CD1c-positive myeloid dendritic cell (primary cell): ENCODE results near the gene NEAT1.
A peak's percentile ranks its signal among the peaks of the same experiment; 100 is the strongest.

Experiments used
- DNase-seq: peaks from one replicate; pipeline ENCODE4 v3.0.0-alpha.2; 2016; ENCODE audit errors: extremely low spot score

Gene NEAT1

GRCh38 chr11:65479184-65480145 is 56.9 kb downstream of the NEAT1 start:
- DNase-seq: no peak

DNA sequence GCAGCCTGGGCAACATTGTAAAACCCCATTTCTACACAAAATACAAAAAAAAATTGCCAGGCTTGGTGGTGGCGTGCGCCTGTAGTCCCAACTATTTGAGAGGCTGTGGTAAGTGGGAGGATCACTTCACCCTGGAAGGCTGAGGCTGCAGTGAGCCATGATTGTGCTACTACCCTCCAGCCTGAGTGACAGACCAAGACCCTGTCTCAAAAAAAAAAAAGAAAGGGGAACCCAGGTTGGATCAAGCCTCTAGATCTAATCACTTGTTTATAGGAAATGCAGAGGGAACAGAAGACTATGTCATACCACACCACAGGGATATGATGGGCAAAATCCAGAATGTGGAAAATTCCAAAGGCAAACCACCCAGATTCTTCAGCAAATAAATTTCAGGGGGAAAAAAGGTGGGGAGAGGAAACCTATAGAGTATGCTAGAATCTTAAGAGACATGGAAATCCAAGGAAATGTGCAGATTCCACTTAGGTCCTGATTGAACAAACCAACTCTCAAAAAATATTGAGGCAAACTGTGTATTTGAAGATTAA is 59.8 kb downstream of the NEAT1 start:
- no peak for DNase-seq

DNA sequence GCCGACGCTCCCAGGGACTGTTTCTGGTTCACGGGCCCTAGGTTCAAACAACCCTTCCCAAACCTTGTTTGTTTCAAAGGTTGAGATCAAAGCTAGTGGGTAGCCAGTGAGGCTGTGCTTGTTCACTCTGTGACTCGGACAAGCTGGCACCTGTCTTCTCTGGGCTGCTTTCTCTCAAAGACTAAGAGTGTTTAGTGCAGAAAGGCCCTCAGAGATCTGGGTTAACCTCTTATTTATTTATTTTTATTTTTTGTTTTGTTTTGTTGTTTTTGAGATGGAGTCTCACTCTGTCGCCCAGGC is 63.3 kb downstream of the NEAT1 start:
- no peak for DNase-seq

GRCh38 chr11:65486570-65487466 is 64.2 kb downstream of the NEAT1 start:
- DNase-seq: no peak

DNA sequence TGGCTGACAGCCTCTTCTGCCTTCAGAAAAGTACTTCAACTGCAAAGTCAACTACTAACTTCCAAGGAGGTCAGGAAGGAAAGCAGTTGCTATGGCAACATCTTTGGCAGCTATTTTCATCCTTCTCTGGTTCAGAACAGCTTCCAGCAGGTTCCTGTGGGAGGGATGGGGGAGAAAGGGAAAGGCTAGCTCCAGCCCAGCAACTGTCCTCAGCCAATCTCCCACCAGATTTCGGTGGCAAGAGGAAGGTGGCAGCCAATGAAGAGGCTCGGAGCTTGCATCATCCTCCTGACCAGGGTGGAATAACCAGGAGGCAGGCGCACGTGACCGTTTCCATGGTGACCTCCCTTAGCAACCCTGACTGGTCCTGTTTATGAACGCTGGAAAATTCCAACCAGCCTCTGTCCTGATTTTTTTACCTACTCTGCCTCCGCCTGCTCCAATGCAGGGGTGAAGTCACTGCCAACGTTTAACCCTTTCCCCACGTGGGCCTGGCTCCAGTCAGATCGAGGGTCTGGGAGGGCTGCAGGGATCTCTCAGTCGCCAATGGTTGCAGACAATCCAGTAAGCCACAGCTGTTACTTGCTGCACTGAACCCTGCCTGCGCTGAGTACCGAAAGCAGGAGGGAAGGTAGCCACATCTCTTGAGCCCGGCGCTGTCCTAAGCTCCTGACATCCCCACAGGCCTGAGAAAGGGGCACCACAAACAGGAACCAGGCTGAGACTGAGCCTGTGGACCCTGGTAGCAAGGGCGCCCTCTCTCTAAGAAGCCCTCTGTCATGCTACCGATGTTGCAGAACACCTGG is 65.1 kb downstream of the NEAT1 start:
- peak; percentile 98 for DNase-seq

GRCh38 chr11:65488273-65489034 is 65.9 kb downstream of the NEAT1 start:
- peak; percentile 58 for DNase-seq

- no peak for DNase-seq
Measured at GRCh38 chr11:65489035-65489705, 66.6 kb downstream of the NEAT1 start.

DNA sequence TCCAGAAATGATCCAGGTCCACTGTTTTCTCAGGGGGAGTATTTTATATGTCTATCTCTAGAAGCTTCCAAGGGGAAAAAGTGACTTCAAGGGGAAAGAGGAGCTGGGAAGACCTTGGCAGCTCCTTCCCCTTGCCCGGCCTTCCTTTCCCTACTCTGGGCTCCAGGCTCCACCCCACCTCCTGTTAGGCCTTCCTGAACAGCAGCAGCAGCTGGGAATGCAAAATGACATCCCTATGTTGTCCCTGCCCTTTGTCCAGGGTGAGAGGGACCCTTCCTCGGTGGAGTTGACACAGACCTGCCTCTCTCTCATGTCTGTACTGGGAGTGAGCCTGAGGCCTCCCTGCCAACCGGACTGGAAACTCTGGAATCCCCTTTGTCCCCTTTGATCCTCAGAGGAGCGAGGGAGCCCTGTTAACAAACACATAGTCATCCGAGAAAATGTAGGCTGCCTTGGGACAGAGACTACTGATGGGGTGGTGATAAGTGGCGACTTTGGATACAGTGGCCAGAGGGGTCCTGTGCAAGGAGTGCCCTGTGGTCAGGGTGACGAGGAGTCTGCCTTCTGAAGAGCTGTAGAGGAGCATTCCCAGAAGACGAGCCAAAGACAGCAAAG is 67.2 kb downstream of the NEAT1 start:
- no peak for DNase-seq

DNA sequence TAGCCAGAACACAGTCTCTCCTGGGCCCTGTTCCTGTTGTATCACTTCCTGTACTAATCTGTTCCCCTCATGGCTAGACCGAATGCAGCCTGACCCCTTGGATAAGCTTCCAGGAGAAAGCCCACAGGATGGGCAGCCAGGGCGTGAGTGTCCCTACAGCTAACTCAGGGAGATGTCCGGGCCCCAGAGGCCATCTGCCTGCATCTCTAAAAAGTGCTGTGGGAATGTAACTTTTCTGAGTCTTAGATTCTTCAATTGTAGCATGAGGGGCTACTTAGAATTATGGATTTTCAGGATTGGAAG is 68.5 kb downstream of the NEAT1 start:
- no peak for DNase-seq

- DNase-seq: peak; percentile 74
Measured at GRCh38 chr11:65491614-65492386, 69.2 kb downstream of the NEAT1 start.

GRCh38 chr11:65492387-65492636 is 69.7 kb downstream of the NEAT1 start:
- no peak for DNase-seq

GRCh38 chr11:65492637-65493366 is 70.2 kb downstream of the NEAT1 start:
- DNase-seq: peak; percentile 90

GRCh38 chr11:65493367-65494176 is 71.0 kb downstream of the NEAT1 start:
- DNase-seq: peak; percentile 38
